Stomach (tissue), 4 donors: ENCODE results near the gene TBCD.

Experiments
- CTCF ChIP-seq, 7 experiments: fragments of 450-650 bp in 4 of 7; fragments of 200-600 bp in 3 of 7; sonication (generic) in 3 of 7; IDR thresholded peaks; one replicate each; pipeline ENCODE4 v1.5.1; 2016 to 2019; ENCODE audit warnings: antibody characterized with exemption in 7 of 7, control low read depth in 2 of 7, mild to moderate bottlenecking in 1 of 7
- POLR2A ChIP-seq, 4 donors: fragments of 450-650 bp; IDR thresholded peaks; one replicate each; pipeline ENCODE4 v1.6.1; 2016; ENCODE audit warnings: antibody characterized with exemption in 4 of 4, control low read depth in 2 of 4, mild to moderate bottlenecking in 1 of 4, moderate library complexity in 1 of 4

GRCh38 chr17:82812601-82813000 lies 60.7 kb downstream of the TBCD start:
- no peak for TF ChIP-seq CTCF (IDR thresholded peaks at IDR 0.05)
- no peak for TF ChIP-seq POLR2A (IDR thresholded peaks at IDR 0.05)
